ENCODE measurements around the gene COPA.

Gene COPA

GRCh38 chr1:160277330-160277729 is 65.7 kb downstream of the COPA start:
- in situ Hi-C loops (cut with HindIII; ENCODE audit: low sequenced_read_pairs), result no loop called here

DNA sequence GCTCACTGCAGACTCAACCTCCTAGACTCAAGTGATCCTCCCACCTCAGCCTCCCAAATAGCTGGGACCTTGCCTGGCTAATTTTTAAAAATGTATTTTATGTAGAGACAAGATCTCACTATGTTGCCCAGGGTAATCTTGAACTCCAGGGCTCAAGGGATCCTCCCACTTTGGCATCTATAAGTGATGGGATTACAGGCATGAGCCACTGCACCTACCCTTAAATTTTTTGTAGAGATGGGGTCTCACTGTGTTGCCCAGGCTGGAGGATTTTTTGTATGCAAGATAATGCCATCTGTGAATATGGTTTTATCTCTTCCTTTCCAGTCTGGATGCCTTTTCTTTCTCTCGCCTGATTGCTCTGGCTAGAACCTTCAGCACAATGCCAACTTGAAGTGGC is 72.0 kb downstream of the COPA start:
- in situ Hi-C loops (cut with HindIII; ENCODE audit: low sequenced_read_pairs), result no loop called here

- in situ Hi-C loops (cut with HindIII; ENCODE audit: low sequenced_read_pairs), result no loop called here
Observed at GRCh38 chr1:160267284-160267991, 75.6 kb downstream of the COPA start.

GRCh38 chr1:160264795-160265307 is 78.2 kb downstream of the COPA start:
- in situ Hi-C loops (cut with HindIII; ENCODE audit: low sequenced_read_pairs), result no loop called here

- in situ Hi-C loops (cut with HindIII; ENCODE audit: low sequenced_read_pairs), result no loop called here
Observed at GRCh38 chr1:160261893-160262794, 80.9 kb downstream of the COPA start, which contains the start of gene DCAF8. DCAF8 (minus strand) TSS chr1:160262549; CDS start chr1:160244008, 18,541 bp downstream.

GRCh38 chr1:160261556-160261892 is 81.5 kb downstream of the COPA start:
- in situ Hi-C loops (cut with HindIII; ENCODE audit: low sequenced_read_pairs), result no loop called here

DNA sequence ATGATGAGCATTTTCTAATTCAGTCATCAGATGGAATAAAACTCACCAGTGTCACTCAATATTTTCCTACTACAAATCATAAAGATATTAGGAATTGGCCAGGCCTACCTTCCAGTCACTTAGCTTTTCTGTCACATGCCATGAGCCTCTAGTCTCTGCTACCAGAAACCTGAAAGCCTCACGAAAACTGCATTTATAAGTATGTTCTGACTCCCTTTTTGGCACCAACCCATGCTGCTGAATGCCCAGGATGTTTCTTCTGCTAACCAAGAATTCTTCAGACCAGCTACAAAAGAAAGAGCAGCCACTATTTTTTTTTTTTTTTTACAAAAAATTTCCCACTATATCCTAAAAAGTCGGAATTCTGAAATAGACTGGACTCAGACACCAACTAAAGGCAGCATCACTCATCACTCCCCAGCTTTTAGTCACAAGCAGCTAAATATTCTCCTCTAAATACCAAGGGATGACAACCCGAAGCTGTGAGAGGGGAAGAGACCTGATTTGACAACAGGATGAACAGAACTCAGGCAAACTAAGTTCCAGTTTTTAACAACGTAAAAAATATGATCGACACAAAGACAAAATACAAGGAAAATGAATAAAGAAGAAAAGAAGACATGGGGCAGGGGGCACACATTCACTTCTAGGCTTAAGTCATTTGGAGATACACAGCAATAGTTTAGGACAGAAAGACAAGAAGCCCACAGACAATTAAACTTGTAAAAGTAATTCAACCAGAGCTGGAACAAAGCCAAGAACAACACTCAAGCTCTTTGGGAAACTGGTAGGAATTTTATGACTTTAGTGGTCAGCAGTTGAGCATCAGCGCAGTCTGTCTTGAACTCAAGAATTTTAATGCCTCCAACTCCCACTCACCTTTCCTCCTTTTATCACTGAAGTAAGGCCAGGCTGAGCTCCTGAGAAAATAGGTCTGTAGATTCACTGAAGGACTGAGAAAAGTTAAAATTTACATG is 82.4 kb downstream of the COPA start:
- in situ Hi-C loops (cut with HindIII; ENCODE audit: low sequenced_read_pairs), result no loop called here

DNA sequence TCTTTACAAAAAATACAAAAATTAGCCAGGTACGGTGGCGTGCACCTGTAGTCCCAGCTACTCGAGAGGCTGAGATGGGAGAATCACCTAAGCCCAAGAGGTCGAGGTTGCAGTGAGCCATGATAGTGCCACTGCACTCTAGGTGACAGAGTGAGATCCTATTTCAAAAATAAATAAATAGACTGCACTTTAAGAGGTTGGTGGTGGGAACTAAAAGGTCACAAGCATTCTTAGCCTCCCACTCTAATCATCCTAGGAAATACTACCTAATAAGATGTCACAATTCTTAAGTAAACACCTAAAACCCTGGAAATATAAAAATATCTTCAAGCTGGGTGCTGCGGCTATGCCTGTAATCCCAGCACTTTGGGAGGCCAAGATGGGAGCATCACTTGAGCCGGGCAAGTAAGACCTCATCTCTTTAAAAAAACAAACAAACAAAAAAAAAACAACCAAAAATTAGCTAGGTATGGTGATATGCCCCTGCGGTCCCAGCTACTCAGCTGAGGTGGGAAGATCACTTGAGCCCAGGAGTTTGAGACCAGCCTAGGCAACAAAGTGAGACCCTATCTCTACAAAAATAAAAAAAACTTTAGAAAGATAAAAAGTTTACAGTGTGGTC is 84.8 kb downstream of the COPA start:
- in situ Hi-C loops (cut with HindIII; ENCODE audit: low sequenced_read_pairs), result no loop called here

GRCh38 chr1:160257411-160258015 is 85.5 kb downstream of the COPA start:
- in situ Hi-C loops (cut with HindIII; ENCODE audit: low sequenced_read_pairs), result no loop called here

DNA sequence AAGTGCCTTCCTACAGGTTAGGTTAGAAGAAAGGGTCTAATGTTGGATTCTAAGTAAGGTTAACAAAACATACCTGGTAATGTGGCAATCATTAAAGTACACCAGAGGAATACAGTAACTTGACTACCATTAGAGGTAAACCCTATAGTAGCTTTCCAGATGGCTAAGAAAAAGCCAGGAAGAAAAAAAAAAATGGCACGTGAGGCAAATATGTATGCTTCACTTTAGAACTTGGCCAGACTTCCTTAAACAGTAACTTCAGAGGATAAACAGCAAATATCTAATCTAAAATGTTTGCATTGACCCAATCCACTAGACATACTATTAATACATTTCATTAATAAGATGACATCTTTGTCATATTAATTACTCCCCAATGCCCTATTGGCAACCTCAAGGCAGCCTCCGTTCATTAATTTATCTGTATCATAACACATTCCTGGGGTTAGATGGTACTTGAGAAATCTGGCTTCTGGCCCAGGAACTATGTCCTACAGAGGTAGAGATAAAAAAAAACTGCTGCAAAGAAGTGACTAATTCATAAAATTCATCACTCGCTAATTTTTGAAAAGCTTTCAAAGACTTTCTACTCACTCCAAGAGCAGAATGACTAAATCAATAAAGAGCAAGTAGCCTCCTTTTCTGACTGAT is 86.5 kb downstream of the COPA start:
- in situ Hi-C loops (cut with HindIII; ENCODE audit: low sequenced_read_pairs), result no loop called here

DNA sequence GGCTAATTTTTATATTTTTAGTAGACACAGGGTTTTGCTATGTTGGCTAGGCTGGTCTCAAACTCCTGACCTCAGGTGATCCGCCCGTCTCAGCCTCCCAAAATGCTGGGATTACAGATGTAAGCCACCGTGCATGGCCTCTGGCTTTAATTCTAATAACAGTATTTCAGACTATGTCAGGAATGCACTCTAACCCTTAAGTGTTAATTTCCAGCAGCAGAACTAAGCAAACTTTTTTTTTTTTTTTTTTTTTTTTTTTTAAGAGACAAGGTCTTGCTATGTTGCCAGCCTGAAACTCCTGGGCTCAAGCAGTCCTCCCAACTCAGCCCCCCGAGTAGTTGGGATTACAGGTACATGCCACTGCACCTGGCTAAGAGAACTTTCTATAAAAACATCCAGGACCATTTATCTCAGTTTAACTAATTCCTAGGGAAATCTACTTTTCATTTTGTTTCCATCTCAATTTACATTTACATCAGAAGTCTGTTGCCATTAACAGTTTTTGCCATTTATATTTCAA is 87.2 kb downstream of the COPA start:
- in situ Hi-C loops (cut with HindIII; ENCODE audit: low sequenced_read_pairs), result no loop called here

DNA sequence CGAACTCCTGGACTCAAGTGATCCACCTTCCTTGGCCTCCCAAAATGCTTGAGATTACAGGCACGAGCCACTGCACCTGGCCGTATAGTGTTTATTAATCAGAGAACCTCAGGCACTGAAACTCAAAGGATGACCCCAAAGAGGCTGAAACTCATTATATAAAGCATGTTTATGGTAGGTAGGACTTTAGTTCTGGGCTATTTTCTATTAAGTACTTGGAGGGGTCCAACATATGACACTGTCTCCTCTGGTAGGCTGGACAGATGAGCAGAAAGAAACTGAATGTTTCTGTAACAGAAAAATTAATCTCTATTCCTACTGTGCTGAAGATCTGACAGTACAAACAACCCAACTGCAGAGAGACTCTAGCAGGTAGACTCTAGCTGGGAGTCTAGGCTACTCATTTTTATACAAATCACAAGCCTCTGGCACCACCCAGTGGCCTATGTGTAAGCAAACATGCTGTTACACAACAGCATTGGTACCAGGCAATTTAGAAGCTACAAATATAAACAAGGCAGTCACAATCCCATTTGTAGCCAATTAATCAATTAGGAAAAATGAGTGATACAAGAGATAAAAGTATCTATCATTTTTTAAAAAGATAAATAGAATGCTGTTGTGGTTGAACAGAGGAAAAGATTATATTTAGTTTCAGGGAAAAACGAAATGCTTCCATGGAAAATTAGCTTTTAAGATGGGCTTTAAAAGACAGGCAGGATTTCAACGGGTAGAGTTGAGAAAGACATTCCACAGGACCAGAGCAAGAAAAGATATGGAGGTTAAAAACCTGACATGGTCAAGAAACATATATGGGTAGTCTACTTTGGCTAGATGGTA is 91.1 kb downstream of the COPA start:
- in situ Hi-C loops (cut with HindIII; ENCODE audit: low sequenced_read_pairs), result no loop called here

- in situ Hi-C loops (cut with HindIII; ENCODE audit: low sequenced_read_pairs), result no loop called here
Observed at GRCh38 chr1:160251011-160251410, 92.0 kb downstream of the COPA start.

DNA sequence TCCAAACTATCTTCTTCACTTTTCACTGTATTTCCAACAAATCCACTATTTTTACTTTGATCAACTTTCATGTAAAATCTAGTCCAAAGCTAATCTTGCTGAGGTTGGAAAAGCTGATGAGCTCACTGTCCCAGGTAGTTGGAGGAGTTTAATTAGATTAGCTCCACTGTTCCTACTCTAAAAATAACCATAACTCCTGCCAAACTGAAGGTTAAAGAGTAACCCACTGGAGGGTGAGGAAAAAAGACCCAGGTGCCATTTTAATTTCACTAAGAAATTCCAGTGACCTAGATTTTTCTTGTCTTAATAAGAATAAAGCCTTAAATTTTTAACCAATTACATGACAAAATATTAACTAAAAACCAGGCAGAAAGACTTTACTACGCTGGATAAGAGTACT is 96.0 kb downstream of the COPA start:
- in situ Hi-C loops (cut with HindIII; ENCODE audit: low sequenced_read_pairs), result no loop called here

DNA sequence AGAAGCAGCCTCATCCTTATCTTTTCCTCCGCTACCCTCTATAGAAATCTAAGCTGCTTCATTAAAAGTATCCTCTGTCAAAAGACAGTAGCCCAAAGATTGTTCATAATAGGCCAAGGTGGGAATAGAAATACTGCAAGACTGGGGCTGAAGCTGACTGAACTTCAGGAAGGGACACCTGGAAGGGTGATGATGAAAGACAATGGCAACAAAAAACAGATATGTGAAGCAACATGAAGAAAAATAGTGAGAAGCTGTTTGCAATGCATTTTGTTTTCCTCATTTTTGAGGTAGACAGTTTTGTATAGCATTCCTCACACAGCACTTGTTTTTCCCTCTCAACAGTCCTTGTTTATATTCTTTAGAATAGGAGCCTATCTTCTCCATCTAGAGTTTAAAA is 97.6 kb downstream of the COPA start:
- in situ Hi-C loops (cut with HindIII; ENCODE audit: low sequenced_read_pairs), result no loop called here

DNA sequence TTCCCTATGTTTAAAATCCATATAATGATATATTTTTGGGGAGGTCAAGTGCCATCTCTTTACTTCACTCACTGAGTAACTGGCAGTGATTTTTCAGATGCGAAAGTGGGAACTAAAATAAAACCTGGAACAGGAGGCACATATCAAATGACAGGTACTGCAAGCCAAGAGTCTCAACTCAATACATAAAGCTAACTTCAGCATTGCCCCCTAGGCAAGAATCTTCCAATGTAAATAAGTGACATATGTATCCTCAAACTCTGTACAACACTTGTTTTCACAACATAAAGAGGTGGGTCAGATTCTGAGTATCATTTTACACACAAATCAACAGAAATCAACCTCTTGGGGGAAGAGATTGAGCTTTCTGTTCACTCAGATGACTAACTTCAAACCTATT is 98.8 kb downstream of the COPA start:
- in situ Hi-C loops (cut with HindIII; ENCODE audit: low sequenced_read_pairs), result no loop called here

GRCh38 chr1:160243767-160244166 is 99.3 kb downstream of the COPA start:
- in situ Hi-C loops (cut with HindIII; ENCODE audit: low sequenced_read_pairs), result no loop called here

DNA sequence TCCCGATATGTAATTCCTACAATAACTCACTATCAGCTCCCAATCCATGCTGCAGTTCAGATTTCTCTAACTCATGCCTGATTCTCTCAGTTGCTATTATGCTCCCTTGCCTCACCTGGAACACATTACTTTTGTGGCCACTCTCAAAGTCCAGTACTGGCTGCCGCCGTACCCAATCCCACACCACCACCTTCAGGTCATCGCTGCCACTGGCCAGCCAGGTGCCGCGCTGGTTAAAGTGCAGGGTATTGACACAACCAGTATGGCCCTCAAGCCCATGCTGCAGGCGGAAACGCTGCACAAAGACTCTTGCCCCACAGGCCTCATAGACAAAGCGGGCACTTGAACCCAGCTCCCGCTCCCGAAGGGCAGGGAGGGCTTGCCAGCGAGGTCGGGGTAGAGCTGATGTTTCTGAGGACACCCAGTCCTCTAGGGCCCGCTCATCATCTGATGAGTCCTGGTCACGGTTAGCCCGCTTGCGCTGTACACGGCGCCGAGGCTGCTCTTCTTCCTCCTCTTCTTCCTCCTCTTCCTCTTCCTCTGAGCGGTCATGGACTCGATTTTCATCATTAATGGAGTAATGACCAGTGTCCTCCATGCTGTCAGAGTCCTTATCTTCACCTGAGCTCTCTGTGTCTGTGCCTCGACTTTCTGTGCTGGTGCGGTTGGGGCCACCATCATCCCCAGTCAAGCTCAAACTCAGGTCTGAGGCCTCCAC is 103.3 kb downstream of the COPA start:
- in situ Hi-C loops (cut with HindIII; ENCODE audit: low sequenced_read_pairs), result no loop called here

Data from DLD1 (cell line).